HG03159 (cell line): ENCODE results near the gene IDNK.

Source experiments
- ATAC-seq: cut with Tn5 transposase; IDR thresholded peaks from one replicate; pipeline ENCODE4 v1.9.1; 2021; ENCODE audit warnings: mild to moderate bottlenecking, moderate library complexity; ENCODE audit not compliant: unreplicated experiment

Gene IDNK

GRCh38 chr9:83681490-83681889, 58.5 kb downstream of the IDNK start:
- ATAC-seq = no peak

GRCh38 chr9:83688921-83689320, 66.0 kb downstream of the IDNK start:
- no peak for ATAC-seq

GRCh38 chr9:83691492-83691891, 68.5 kb downstream of the IDNK start:
- ATAC-seq = no peak
